NCI-H345 treated with DMSO at 0.1 percent for 48 hours (cell line): ENCODE measurements around the gene TRIO.

ENCODE experiments used
- DNase-seq: peaks from one replicate; lab custom pipeline; 2025; ENCODE audit not compliant: unreplicated experiment; lab: John Stamatoyannopoulos, UW

TRIO gene

DNA sequence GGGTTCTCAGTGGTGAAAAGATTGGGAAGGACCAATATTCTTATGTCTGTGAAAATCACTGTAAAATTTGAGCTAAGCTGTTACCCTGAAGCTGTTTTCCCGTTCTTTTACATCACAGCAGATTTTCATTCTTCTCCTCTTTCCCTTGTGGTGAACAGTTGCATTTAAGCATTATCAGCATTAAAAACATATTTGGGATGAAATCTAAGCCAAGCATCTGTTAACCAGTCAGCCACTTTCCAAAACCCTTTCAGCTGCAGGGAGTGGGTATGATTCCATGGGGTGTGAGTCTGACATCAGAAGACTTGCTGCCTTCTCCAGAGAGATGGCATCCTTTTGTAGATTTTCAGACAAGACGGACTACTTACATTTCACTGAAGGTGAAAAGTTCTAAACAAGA lies 97.2 kb downstream of the TRIO start:
- DNase-seq = no peak

DNA sequence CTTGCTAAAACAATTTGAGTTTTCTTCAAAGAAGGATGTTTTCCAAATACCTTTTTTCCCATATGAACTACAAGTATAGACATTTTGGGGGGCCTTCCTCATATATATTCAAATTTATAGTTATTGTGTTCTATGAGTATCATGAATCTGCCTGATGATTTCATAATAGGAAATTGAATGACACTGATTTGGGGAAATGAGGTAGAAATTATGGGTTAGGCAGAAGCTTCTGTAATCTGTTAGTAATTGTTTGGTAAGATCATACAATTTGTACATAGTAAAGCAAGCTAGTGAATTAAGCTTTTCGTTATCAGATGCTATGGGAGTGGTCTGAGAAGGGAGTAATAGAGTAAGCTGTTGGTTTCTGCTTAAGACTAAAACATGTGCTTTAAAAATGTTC lies 98.0 kb downstream of the TRIO start:
- no peak for DNase-seq

DNA sequence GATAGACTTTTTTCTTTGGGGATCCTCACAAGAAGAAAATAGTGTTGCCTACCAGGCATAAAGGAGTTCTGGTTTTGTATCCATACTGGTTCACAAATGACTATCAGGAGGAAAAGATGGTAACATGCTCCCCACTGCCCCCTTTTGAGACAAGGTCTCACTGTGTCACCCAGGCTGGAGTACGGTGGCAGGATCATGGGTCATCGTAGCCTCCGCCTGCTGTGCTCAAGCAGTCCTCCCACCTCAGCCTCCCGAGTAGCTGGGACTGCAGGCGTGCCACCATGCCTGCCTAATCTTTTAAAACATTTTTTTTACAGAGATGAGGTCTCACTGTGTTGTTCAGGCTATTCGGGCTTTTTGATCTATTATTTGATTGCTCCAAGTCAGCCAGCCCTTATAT lies 99.3 kb downstream of the TRIO start:
- no peak for DNase-seq

DNA sequence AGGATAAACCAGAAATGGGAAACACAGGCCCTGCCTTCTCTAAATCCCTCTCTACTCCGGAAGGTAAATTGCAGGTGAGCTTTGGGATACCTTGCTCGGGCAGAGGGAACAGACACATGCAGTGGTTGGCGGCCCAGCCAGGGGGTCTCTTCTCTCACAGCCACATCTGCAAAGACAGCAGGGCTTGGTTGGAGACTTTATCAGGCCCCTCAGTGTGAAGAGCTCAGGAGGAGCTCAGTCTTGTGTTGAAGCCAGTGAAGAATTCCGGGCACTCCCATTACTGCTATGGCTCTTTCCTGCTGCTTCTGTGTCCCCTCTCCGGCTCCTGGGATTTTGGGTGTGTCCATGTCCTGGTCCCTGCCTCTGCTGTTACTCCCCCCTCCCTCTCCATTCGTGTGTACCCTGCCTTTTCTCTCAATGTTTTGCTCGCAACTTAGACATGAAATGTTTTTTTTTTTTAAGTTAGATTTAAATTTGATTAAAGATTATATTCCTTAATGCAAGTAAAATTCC lies 99.8 kb downstream of the TRIO start:
- DNase-seq = no peak

DNA sequence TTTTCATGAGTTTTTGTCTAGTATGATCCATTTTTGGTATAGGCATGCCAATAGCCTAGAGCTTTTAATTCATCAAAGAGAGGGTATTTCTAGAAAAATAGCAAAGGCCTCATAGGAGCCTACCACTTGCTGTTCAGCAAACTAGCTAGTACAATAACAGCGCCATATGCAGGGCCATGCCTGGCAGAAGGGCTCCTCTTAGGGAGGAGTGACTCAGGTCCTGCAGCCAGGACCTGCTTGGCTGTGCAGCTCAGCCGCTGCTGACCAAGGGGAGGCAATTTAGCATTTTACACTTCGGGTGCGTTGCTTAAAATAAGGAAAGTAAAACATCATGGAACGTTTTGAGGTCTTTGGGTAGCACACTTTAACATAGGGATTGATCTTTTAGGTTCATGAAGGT lies 100.6 kb downstream of the TRIO start:
- no peak for DNase-seq

DNA sequence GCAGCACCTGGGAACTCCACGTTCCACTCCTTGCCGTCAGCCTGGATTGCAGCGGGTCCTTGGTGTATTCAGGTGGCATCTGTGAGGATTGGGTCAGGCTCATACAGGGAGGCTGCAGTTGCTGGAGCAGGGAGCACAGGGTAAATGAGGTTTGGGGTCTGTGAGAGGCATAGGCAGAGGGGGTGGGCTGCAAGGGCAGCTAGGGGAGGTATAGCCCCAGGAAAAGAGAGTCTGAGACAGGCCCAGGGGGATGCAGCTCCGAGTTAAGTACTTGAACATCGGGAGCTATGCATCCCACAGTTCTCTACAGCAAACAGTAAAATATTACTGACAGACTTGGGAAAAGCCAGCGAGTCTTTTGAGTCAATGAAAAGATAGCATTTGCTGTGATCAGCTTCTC lies 101.6 kb downstream of the TRIO start:
- DNase-seq = no peak

DNA sequence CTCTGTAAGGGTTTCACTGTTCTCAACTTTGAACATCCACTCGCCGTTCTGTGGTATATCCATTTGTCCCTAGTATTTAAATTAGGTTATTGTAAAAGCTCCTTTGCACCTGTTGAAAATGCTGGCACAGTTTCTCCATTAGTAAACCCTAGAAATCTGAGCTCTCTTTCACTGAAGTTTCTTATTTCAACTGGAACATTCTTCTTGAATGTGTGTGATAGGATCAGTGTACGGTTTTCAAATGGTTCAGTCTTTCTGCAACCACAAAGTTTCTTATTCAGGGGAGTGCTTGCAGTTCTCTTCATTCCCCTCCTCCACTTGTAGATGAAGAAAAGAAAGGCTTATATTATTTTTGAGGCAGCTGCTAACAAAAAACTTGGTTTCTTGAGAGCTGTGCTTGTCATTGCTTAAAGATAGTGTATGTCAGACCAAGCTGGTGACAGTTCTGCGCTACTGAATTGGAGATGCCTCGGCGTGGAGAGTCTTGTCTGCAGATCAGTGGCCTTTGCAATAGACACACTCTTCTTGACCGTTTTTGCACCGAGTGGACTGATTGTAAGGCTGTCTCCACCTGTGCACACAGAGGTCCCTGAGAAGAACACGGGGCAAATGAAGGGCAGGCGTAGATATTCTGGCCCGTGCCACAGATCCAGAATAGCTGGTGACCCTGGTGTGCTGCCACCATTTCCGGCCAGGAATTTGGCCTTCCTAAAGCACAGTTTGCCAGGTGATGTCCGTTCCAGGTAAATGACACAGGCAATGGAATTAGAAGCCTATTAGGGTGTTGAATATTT lies 102.2 kb downstream of the TRIO start:
- DNase-seq = no peak

DNA sequence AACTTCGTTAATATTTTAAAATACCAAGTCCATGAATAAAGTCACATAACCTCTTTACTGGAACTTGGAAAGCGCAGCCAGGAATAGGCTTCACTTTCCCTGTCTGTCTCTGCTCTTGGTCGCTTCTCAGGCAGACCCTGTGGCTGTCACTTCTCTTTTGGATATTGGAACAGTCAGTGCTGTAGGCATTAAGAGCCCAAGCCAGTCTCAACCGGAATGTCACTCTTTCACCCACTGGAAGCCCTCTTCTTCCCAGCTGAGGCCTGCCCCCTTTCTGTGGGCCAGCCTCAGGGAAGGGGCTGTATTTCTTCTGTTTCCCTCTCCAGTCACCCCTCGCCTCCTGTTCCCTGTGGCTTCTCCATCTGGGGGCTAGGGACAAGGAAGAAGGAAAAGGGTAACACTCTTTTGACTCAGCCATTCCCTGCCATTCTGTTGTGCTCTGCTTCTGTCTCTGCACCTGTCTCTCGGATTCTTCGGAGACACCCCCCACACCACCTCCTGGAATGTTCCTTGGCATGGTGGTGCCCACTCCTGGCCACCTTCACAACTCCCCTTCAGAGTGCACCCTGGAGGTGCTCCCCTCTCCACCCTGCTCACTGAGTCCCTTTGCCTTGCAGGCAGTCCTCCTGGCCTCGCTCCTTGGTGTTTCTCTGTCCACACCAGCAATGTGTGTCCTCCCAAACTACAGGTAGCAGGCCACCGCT lies 103.4 kb downstream of the TRIO start:
- DNase-seq = no peak

DNA sequence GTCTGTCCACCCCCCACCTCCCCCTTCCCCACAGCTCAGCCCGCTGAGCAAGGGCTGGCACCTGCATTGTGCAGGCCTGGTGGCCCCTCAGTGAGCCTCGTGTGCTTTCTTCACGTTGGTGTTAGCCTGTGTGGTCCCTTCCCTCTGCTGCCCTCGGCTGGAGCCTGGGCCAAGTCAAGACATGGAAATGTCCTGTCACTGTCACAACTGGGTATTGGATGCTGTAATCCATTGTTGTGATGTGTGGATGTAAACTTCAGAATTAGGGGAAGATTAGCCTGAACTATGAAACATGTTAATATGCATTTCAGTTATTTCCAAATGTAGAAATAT lies 103.9 kb downstream of the TRIO start:
- DNase-seq = no peak

DNA sequence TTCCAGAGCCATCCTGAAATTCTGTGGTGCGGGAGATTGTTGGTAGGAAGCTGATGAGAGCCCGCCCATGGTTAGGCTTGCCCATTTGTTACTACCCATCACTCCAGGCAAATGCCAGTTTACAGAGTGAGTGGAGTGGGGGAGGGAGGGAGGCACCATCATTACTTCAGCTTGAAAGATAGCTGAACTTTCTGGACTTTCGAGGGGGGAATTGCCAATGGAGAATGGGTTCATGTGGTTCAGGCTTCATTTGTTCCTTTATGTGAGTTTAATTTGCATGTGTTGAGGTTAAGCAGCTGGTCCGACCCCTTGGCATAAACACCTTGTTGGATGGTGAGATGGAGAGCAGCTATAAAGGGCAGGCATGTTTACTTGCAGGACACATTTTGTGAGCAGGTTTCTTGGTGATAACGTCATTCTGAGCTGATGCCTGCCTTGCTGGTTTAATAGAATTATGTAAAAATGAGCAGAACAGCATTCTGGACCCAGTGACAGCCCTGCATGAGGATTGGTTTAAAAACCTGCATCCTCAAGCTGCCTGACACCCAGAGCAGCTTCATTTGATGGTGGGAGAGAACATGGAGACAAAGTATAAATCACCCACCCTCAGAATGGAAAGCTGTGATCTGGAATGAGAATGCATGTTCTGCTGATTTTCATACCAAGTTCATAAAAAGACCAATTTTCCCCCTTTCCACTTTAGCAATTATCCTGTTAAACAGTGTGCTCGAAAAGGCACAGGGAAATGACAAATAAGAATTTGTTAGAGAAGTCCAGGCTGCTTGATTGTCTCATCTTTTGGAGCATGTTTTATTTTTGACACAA lies 106.3 kb downstream of the TRIO start:
- no peak for DNase-seq

DNA sequence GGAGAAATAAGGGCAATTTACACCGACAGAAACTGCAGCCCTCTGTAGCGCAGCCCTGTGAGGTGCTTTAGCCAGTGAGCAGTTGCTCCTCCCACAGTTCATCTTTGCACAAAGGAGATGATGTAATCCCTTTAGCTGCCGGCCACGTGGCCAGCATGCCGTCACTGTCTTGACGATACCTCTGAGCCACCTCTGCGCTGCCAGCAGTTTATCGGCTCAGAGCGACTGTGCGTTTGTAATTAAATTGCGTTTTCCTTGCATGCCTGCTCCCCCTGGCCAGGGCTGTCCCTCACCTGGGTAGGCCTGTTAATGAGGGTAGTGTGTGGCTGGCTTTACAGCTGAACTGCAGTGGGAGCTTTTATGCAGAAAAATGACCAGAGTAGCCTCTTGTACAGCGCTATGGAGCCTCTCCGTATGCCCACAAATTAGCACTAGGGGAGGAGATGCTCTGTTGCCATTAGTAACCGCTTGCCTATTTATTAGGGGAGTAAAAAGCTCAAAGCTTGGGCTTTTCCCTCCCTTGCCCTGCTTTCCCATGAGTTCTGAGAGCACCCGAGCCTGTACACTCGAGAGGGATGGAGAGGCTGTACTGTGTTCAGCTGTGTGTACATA lies 107.0 kb downstream of the TRIO start:
- peak; percentile 33 for DNase-seq

DNA sequence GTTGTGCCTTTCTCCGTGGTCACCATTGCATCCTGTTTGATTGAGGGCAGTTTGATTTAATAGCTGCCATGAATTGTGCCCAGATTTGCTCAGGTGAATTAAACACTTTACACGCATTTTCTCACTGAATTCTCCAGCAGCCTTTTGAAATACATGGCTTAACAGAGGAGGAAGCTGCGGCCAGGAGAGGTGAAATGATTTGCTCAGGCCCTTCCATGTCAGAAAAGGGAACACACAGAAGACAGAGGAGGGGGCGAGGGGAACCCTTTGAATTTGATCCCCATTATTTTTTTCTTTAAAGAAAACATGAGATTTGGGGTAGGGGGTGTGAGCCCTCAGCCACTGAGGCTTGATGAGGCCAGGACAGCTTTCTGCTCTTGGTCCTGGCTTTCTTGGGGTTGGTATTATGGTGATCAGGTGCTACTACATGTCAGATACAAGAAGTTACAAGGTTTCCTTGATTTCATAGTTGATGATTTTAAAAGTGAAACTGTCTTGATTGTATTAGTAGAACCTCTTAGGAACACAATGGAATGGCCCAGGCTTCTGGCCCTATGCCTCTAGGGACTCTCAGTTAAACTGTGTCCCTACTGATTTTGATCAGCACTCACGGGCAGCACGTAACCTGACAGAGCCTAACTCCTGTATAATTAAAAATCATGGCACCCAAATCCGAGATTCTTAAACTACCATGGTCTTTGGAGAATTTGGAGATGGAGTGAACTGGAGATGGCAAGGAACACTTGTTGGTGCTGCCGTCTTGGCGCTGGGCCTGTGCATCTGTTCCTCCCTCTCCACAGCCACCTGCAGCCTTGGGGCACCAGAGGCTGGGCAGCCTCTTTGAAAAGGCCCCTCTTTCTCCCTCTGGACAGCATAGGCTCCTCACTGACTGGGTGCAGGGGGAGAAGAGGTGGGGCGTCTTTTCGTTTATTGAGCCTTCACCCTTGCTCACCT lies 107.9 kb downstream of the TRIO start:
- DNase-seq = no peak

DNA sequence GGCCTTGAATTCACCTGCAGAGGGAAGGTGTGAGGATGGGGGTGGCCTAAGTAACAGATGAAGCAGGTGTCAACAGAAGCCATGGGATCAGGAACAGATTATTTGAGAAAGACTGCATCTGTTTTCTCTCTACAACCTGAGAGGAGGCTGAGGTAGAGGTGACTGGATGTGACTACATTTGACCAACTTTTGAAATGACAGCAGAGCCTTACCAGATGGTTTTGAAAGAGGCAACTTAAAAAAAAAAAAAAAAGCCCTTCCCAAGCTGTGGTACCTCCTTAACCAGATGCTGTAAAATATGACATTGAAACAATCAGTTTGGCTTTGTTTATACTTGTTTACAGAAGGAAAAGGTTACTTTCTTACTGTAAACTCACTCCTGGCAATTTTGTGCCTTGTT lies 108.6 kb downstream of the TRIO start:
- no peak for DNase-seq

DNA sequence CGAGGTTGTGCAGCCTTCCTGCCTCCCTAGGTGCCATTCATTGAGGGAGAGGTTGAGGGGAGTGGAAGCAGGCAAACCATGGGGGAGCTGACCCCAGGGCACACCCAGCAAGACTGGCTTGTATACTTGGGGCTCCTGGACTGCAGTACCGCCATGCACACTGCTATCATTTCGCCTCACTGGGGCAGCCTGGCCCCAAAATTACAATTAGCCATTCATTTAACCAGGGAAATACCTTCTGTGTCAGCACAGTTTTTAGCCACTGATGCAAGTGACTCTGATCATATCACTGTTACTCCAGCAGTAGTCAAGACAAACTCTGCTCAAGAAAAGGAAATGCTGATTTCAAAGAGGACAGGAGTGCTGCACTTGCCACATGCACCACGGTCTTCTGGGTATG lies 109.7 kb downstream of the TRIO start:
- no peak for DNase-seq

DNA sequence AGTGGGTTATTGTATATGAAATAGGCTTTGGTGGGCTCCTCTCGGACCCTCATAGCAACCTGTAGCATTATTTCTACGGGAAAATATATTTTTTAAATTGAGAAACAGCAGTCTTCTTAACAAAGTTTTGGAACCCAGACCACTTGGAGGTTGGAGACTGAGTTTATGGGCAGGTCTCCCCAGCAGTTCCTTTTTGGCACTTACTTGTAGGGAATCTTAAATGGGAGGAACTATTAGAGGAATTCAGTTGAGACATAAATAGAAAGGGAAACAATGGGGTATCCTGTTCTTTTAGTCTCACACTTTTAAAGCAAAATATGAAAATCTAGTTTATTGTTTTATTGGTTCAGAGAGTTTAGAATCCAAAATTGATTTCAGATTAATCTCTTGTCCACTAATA lies 111.5 kb downstream of the TRIO start:
- DNase-seq = no peak

DNA sequence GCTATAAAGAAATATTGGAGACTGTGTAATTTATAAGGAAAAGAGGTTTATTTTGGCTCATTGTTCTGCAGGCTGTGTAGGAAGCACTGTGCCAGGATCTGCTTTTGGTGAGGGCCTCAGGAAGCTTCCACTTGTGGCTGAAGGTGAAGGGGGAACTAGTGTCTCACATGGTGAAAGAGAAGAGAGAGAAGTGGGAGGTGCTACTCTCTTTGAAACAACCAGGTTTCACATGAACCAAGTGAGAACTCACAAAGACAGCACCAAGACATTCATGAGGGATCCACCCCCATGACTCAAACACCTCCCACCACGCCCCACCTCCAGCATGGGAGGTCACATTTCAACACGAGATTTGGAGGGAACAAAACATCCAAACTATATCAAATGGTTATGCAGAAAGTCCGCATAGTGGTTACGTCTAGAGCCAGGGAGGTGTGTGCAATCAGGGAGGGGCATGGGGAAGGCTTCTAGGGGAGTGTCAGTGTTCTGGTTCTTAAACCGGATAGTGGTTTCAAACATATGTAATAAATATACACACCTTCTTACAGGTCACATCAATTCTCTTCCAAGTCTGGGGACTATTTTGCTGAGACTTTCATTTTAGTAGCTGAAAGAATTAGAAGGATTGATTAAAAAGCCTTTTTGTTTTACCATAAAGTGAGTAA lies 113.0 kb downstream of the TRIO start:
- no peak for DNase-seq

DNA sequence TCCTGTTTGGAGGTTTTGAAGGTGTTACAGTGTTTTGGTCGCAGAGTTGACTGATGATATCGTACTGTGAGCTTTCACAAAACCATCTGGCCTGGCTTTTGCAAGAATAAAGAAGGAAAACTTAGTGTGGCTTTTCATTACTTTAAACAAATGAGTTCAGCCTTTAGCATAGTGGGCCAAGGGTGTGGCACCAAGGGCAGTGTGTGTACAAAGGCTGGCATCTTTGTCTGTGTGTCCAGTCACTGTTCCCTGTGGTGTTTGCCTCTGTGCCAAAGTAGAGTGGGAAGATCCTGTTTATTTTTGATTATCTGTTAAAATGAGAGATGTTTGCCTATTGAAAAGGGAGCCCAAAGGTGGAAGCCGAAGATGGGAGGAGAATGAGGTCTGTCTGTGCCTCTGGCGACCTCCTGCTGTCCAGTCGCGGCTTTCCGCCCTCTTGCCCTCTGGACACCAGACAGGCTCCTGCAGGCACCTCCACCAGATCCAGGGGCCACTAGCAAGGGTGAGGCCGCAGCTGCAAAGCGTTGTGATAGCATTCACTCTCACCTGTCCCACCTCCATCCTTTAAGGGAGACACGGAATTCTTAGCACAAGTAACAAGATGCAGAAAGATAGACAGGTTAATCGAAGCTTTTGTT lies 113.7 kb downstream of the TRIO start:
- no peak for DNase-seq

DNA sequence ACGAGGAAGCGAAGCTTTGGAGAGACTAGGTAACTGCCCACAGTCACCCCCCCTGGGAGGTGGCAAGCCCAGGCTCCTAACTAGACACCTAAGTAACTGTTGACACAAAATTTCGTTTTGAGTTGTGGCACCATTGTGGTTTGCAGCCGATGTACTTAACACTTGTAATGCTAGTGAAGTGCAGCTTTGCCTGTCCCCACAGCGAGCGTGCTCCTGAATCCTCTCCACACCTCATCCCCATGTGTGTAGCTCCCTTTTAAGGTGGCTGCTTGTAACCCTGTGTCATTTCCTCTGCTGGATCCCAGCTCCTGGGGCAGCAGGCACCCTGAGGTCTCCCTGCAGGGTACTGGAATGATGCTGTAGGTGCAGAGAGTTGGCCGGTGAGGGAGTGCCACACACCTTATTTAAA lies 114.9 kb downstream of the TRIO start:
- DNase-seq = no peak

DNA sequence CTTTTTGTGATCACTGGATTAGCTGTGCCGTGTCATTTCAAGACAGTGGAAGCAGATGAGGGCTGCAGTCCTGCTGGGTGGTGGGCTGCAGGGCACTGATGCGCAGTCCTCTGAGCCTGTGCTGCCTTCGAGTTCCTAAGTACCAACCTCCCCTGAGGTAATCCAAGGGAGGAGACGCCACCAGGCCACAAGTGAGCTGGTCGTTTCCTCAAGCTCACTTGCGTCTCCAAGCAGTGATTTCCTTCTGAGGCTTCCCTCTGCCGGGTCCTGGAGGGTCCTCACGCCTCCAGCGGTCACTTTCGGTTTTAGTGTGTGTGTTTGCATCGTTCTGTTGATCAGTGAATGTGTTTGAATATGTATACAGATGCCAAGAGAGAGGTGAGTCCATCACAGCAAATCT lies 115.7 kb downstream of the TRIO start:
- DNase-seq = no peak
